Omental fat pad (tissue), 4 donors: ENCODE data around the gene GNPTAB. TPM values are rescaled to one million over a fixed set of nuclear protein-coding genes. Genes with fewer than 3 reads are reported as not detected.

Experiments used
- ATAC-seq: fragments of 150-250 bp; one replicate; pipeline ENCODE4 v1.9.1; 2016; ENCODE audit warnings: mild to moderate bottlenecking, moderate library complexity; ENCODE audit not compliant: low FRiP score
- DNase-seq: peaks from one replicate; pipeline ENCODE4 v3.0.0-alpha.2; 2019; ENCODE audit warnings: low spot score
- total RNA-seq, 4 donors: library from RNA; depleted of rRNA; stranded (reverse); fragments of >200 nt; gene quantifications; one replicate each; pipeline ENCODE4 v1.1.0, GENCODE V29; 2016
- TF ChIP-seq, protein P1 (sequence below), 3 donors: fragments of 450-650 bp; IDR thresholded peaks; one replicate each; pipeline ENCODE4 v1.5.1; 2016 to 2017; ENCODE audit warnings: antibody characterized with exemption in 3 of 3, mild to moderate bottlenecking in 3 of 3, moderate library complexity in 2 of 3

Gene GNPTAB
- total RNA-seq, 4 donors from 2014 or later: 18.3 to 28.8 (median 24.8) TPM

DNA sequence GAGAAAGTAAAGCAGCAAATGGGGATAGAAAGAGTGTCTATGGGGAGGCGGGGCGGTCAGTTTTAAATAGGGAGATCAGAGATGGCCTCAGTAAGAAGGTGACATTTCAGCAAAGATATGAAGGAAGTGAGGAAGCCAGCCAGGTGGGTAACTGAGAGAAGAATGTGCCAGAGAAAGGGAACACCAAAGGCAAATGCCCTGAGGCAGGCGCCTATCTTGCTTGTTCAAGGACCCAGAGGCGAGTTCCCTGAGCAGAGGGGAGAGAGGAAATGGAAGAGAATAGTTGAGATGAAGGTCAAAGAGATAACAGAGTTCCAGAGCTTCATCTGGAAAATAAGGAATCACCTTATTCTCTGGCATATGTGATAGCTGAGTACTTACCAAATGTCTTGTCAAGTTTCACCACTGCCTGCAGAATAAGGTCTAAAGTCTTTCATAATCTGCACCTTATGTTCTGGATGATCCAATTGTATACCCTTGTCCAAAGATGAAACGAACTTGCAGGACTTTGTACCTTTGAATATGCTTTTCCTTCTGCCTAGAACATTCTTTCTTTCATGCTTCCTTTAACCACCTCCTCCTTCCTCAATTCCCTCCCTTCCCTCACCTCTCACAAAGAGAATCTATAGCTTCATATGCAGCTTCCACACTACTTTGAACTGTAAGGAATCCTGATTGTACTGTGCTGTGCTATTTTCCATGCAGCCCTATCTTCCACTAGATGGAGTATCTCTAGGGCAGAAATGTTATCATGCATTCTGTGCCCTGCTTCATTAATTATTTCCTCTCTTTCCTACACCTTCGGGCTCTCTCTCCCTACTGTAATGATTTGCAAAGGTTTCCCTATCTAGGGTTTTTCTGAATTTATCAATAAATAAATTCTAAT is 38.5 kb downstream of the GNPTAB start:
- TF ChIP-seq, protein P1, sequence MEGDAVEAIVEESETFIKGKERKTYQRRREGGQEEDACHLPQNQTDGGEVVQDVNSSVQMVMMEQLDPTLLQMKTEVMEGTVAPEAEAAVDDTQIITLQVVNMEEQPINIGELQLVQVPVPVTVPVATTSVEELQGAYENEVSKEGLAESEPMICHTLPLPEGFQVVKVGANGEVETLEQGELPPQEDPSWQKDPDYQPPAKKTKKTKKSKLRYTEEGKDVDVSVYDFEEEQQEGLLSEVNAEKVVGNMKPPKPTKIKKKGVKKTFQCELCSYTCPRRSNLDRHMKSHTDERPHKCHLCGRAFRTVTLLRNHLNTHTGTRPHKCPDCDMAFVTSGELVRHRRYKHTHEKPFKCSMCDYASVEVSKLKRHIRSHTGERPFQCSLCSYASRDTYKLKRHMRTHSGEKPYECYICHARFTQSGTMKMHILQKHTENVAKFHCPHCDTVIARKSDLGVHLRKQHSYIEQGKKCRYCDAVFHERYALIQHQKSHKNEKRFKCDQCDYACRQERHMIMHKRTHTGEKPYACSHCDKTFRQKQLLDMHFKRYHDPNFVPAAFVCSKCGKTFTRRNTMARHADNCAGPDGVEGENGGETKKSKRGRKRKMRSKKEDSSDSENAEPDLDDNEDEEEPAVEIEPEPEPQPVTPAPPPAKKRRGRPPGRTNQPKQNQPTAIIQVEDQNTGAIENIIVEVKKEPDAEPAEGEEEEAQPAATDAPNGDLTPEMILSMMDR (IDR thresholded peaks at IDR 0.05): no peak
- no peak for ATAC-seq

DNA sequence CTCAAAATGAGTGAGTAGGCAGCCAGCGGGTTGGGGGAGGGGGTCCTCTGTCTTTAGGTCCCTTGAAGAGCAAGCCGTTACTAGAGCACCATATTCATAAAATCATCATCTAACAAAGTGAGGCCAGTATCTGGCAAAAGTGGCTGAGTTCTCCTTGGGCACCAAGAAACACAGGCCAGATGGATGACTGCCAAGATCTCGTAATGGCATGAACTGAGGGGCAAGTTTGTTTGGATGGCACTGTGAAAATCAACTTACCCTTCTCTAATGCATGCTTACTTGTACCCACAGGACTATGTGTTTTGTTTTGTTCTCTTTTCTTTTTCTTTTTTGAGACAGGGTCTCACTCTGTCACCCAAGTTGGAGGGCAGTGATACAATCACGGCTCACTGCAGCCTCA is 41.6 kb downstream of the GNPTAB start:
- TF ChIP-seq, protein P1 (IDR thresholded peaks at IDR 0.05): no peak
- DNase-seq: no peak
- no peak for ATAC-seq

More for the DNA sequence above, 38.5 kb downstream of the GNPTAB start:
- DNase-seq: no peak

DNA sequence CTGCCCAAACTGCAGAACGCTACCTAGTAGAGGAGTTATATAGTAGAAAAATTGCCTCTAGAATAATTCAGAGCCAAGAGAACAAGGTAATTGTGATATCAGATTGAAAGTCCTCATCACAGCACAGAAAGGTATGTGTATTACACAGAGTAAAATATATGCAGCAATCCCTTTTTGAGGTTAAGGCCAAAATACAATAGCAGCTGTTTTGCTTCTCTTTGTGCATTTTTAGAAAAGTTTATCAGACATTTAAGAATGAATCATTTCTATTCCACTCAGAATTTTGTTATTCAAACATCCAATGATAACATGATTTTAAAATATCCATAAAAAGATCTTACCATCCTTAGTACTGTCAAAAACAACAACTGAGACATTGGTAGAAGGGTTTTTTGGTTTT is 45.1 kb downstream of the GNPTAB start:
- no peak for DNase-seq
- ATAC-seq: no peak
- TF ChIP-seq, protein P1 (IDR thresholded peaks at IDR 0.05): no peak

- DNase-seq (no peak), ATAC-seq (no peak)
- TF ChIP-seq, protein P1 (IDR thresholded peaks at IDR 0.05): no peak
These were observed 46.4 kb downstream of the GNPTAB start for GRCh38 chr12:101784376-101784775.

DNA sequence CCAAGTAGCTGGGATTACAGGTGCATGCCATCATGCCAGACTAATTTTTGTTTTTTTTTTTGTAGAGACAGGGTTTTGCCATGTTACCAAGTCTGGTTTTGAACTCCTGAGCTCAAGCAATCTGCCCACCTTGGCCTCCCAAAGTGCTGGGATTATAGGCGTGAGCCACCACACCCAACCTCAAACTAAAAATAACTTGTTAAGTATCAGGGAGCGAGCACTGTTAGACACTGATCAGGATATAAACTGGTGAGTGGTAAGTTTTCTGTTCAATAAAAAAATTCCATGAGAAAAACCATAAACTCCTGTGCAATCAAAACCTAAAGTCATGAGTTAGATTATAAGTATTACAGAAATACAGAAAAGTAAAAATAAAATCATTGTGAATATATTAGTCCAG is 46.9 kb downstream of the GNPTAB start:
- no peak for ATAC-seq
- TF ChIP-seq, protein P1 (IDR thresholded peaks at IDR 0.05): no peak
- no peak for DNase-seq

DNA sequence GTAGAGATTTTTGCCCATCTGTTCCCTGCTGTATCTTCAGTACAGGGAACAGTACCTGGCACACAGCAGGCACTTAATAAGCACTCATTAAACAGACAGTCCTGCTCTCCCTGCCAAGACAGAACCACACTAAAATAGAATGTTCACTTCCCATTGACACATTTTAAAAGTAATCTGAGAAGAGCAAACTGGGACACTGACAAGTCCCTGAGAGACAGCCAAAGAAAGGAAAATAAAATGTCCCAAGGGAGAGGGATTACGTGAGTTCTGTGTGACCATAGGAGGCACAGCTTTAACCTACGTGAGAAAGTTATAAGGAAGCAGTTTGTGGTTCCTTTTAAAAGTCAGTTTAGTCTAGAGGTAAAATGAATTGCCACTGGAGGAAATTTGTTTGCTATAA is 47.6 kb downstream of the GNPTAB start:
- ATAC-seq: no peak
- DNase-seq: no peak
- TF ChIP-seq, protein P1 (IDR thresholded peaks at IDR 0.05): no peak

DNA sequence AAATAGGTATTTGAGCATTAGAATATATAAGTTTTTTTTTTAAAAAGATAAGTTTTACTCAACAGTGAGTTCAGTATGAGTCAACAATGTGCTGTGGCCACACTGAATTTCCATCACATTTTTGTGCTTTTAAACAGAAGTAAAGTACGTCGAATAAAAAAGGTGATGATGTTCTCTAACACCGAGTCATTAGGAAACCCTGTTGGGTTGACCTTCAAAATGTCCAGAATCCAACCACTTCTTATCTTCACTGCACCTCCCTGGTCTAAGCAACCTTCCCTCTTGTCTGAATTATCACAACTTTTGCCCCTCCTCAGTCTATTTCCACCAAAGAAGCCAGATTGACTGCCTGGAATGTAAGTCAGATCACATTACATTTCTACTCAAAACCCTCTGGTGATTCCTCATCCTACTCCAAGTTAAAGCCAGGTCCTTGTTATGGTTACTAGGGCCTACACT is 48.5 kb downstream of the GNPTAB start:
- DNase-seq: no peak
- TF ChIP-seq, protein P1 (IDR thresholded peaks at IDR 0.05): no peak
- no peak for ATAC-seq
